Mucosa of stomach (tissue), 1 donor: ENCODE measurements around the gene AFTPH.

Experiments used
- H3K27me3 ChIP-seq: one replicate; pipeline ENCODE4 v1.7.0; 2013; ENCODE audit warnings: mild to moderate bottlenecking, low read length; ENCODE audit not compliant: control insufficient read depth, insufficient read depth
- H3K36me3 ChIP-seq: one replicate; pipeline ENCODE4 v1.7.0; 2013; ENCODE audit warnings: low read length; ENCODE audit not compliant: control insufficient read depth, insufficient read depth
- H3K4me1 ChIP-seq: one replicate; pipeline ENCODE4 v1.7.0; 2013; ENCODE audit warnings: mild to moderate bottlenecking, low read length; ENCODE audit not compliant: control insufficient read depth, insufficient read depth
- H3K4me3 ChIP-seq: one replicate; pipeline ENCODE4 v1.7.0; 2013; ENCODE audit warnings: low read length
- H3K9ac ChIP-seq: one replicate; pipeline ENCODE4 v1.7.0; 2013; ENCODE audit warnings: mild to moderate bottlenecking, low read length, moderate library complexity
- H3K9me3 ChIP-seq: one replicate; pipeline ENCODE4 v1.7.0; 2013; ENCODE audit warnings: mild to moderate bottlenecking, low read length, moderate library complexity; ENCODE audit not compliant: control insufficient read depth
- donor health status: Pancreatic carcinoma.

Gene AFTPH

DNA sequence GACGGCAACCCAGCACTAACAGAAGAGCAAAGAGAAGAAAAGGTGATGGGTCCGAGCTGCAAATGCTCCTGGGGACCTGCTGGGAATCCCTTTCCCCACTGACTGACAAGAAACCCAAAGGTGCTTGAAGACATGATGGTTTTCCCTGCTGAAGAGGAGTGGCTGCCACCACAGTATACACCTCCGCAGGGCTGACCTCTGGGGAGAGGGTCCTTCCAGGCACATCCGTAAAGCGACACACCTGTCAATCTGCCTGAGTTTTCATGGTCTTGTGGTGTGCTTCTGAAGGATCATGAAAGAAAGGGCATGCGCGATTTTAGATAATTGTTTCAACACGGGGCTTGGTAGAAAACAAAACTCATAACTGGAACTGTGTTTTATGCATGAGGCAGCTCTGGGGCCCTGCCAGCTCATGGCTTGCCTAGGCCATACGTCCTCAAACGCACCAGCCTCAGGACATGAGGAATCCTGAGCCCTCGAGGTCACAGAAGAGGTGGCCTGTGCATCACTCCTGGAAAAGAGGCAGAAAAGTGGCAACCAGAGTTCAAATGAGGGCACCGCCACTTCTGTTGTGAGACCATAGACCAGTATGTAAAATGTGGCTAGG lies 77.8 kb downstream of the AFTPH start:
- Histone ChIP-seq H3K4me1 (peaks cover 39% of the 10 kb centered on the region), H3K4me3 (no peak overlapping the region), H3K27me3 (no peaks in the 10 kb centered on the region), H3K9me3 (no peaks in the 10 kb centered on the region), H3K36me3 (no peaks in the 10 kb centered on the region), H3K9ac (no peak overlapping the region)

- no peaks in the 10 kb centered on the region for H3K27me3 ChIP-seq
- peaks cover 45% of the 10 kb centered on the region for H3K4me1 ChIP-seq
- no peaks in the 10 kb centered on the region for H3K9me3 ChIP-seq
- H3K36me3 ChIP-seq = no peaks in the 10 kb centered on the region
- H3K4me3 ChIP-seq = no peak overlapping the region
- no peak overlapping the region for H3K9ac ChIP-seq
These were observed 78.3 kb downstream of the AFTPH start for GRCh38 chr2:64602436-64602835.

DNA sequence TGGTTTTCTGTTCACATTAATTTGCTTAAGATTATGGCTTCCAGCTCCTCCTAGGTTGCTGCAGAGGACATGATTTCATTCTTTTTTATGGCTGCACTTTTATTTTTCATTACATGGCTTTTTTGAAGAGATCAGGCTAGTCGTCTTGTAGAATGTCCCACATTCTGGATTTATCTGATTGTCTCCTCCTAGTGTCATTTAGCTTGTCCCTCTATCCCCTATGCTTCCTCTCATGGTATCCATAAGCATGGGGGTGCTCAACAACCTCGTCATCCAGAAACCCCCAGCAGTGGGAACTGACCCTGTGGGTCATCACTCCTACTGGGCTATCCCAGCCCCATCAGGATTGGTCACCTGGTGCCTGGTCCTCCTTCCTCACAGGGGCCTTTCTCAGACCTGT lies 80.0 kb downstream of the AFTPH start:
- Histone ChIP-seq H3K4me3 (no peak overlapping the region), H3K4me1 (peaks cover 59% of the 10 kb centered on the region), H3K36me3 (no peaks in the 10 kb centered on the region), H3K9me3 (no peaks in the 10 kb centered on the region), H3K9ac (no peak overlapping the region), H3K27me3 (no peaks in the 10 kb centered on the region)

DNA sequence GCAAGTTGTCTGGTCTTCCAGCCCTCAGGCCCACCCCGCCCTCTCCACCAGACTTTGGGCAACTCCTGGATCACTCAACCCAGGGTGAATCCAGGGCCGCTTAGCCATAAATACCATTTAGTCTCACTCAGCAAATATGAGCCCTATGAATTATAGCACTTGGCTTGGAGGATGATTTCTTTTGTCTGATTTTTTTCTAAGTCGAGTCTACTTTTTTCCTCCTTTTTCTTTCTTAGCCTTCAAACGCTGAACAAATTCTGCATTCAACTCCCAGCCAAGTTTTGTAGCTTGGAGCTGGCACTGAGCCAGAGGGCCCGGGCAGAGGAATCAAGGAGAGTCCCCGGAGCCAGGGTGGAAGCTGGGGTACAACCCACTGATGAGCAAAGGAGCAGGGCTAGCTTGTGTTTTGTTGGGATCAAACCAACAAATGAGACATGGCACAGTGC lies 80.9 kb downstream of the AFTPH start:
- no peak overlapping the region for H3K9ac ChIP-seq
- no peaks in the 10 kb centered on the region for H3K27me3 ChIP-seq
- H3K36me3 ChIP-seq = no peaks in the 10 kb centered on the region
- H3K4me3 ChIP-seq = no peak overlapping the region
- no peaks in the 10 kb centered on the region for H3K9me3 ChIP-seq
- H3K4me1 ChIP-seq = peaks cover 55% of the 10 kb centered on the region

GRCh38 chr2:64605991-64606478 lies 81.9 kb downstream of the AFTPH start:
- no peak overlapping the region for H3K4me3 ChIP-seq
- no peaks in the 10 kb centered on the region for H3K9me3 ChIP-seq
- H3K4me1 ChIP-seq = peaks cover 50% of the 10 kb centered on the region
- H3K36me3 ChIP-seq = no peaks in the 10 kb centered on the region
- H3K9ac ChIP-seq = peak overlapping the region; percentile 46
- H3K27me3 ChIP-seq = no peaks in the 10 kb centered on the region

GRCh38 chr2:64606479-64607363 lies 82.6 kb downstream of the AFTPH start:
- Histone ChIP-seq H3K4me3 (no peak overlapping the region), H3K27me3 (no peaks in the 10 kb centered on the region), H3K36me3 (no peaks in the 10 kb centered on the region), H3K4me1 (peaks cover 44% of the 10 kb centered on the region), H3K9me3 (no peaks in the 10 kb centered on the region), H3K9ac (peak overlapping the region; percentile 36)

- Histone ChIP-seq H3K27me3 (no peaks in the 10 kb centered on the region), H3K9ac (peak overlapping the region; percentile 2), H3K4me3 (no peak overlapping the region), H3K9me3 (no peaks in the 10 kb centered on the region), H3K4me1 (peaks cover 42% of the 10 kb centered on the region), H3K36me3 (no peaks in the 10 kb centered on the region)
These were observed 83.5 kb downstream of the AFTPH start for GRCh38 chr2:64607381-64608304.

DNA sequence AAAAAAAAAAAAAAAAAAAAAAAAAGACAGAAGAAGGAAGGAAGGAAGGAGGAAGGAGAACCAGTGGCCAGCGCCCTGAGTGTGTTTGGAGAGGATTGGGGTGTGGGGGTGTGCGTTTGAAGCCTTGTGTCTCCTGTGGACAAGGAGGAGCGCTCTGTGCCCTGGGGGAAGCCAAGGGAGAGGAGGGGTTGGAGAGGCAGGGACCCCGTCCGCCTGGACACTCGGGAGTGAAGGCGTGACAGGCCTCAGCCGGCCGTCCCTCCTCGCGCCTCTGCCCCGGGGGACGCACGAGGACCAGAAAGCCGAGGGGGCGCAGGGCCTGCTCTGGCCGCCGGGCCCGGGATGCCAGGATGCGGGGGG lies 84.7 kb downstream of the AFTPH start:
- no peaks in the 10 kb centered on the region for H3K9me3 ChIP-seq
- H3K27me3 ChIP-seq = no peaks in the 10 kb centered on the region
- H3K4me3 ChIP-seq = no peak overlapping the region
- H3K4me1 ChIP-seq = peaks cover 42% of the 10 kb centered on the region
- H3K36me3 ChIP-seq = no peaks in the 10 kb centered on the region
- peak overlapping the region; percentile 59 for H3K9ac ChIP-seq

DNA sequence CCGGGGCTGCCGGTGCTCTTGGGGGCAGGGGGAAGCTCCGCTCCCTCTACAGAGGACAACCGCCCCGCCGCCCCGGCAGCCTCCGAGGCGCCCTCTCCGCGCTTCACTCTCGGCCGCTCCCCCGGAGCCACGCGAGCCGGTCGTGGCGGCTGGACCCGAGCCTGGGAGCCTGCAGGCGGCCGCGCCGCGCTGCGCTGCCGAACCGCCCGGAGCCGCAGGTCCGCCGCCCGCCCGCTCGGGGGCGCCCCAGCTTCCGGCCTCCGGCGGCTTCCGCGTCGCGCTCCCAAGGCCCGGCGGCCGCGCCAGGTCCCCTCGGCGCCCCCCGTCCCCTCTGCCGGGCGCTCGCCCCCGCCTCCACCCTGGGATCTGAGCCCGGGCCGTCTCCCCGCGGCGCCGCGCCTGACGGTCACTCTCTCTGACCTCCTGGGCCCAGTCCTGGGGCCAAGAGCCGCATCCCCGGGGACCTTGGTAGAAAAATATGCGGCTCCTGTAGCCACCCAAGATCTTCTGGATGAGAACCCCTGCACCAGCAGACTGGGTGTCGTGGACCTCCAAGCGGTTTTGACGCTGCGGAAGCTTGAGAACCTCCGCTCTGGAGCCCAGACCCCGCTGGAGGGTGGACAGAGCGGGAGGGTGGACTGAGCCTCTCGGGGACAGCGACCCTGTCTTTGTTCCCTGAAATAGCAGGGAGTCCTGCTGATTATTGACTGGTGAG lies 85.3 kb downstream of the AFTPH start:
- no peaks in the 10 kb centered on the region for H3K36me3 ChIP-seq
- H3K4me1 ChIP-seq = peaks cover 42% of the 10 kb centered on the region
- peak overlapping the region; percentile 95 for H3K9ac ChIP-seq
- H3K27me3 ChIP-seq = no peaks in the 10 kb centered on the region
- peak overlapping the region; percentile 38 for H3K4me3 ChIP-seq
- no peaks in the 10 kb centered on the region for H3K9me3 ChIP-seq

DNA sequence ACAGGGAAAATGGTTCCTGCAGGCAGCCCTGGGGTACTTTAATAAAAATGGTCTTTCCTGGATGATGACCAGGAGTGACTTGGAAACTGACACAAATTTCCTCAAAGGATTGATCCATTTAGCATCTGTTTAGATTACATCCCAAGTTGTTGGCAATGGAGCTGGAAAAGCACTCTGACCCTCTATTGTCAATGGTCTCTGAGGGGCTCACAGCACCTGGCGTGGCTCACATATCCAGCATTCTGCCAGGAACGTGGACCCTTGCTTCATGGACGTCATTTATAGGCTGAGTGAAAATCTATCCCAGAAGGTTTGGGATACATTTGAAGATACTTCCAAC lies 85.8 kb downstream of the AFTPH start:
- Histone ChIP-seq H3K9ac (peak overlapping the region; percentile 95), H3K27me3 (no peaks in the 10 kb centered on the region), H3K4me3 (peak overlapping the region; percentile 38), H3K4me1 (peaks cover 42% of the 10 kb centered on the region), H3K36me3 (no peaks in the 10 kb centered on the region), H3K9me3 (no peaks in the 10 kb centered on the region)

- Histone ChIP-seq H3K4me1 (peaks cover 38% of the 10 kb centered on the region), H3K36me3 (no peaks in the 10 kb centered on the region), H3K9me3 (no peaks in the 10 kb centered on the region), H3K27me3 (no peaks in the 10 kb centered on the region), H3K9ac (no peak overlapping the region), H3K4me3 (no peak overlapping the region)
These were observed 86.3 kb downstream of the AFTPH start for GRCh38 chr2:64610316-64610855.
